Stimulated activated CD8-positive, alpha-beta memory T cell treated with anti-CD3 and anti-CD28 coated beads, Interleukin-12 subunit alpha, Interleukin-12 subunit beta, amount 100 ng/mL, for 24 hours (primary cell): ENCODE measurements around the gene FAM227B.
"Not testable (repeated sequence)": the region's sequence is repeated elsewhere in the genome, so short reads cannot be mapped to it uniquely, and the experiment has no call there.

Experiments
- DNase-seq: peaks from one replicate; pipeline ENCODE4 v3.0.0-alpha.2; 2020; ENCODE audit errors: extremely low read depth

The FAM227B gene

GRCh38 chr15:49620658-49621368 lies at the start of gene FAM227B, which contains the start of gene DTWD1:
Gene FAM227B, minus strand, starts transcription at chr15:49620818. Its CDS starts 5,647 bp downstream, at chr15:49615171.
Gene DTWD1, plus strand, starts transcription at chr15:49621048. Its CDS starts 4,120 bp downstream, at chr15:49625168.
- peak; percentile 80 for DNase-seq

DNA sequence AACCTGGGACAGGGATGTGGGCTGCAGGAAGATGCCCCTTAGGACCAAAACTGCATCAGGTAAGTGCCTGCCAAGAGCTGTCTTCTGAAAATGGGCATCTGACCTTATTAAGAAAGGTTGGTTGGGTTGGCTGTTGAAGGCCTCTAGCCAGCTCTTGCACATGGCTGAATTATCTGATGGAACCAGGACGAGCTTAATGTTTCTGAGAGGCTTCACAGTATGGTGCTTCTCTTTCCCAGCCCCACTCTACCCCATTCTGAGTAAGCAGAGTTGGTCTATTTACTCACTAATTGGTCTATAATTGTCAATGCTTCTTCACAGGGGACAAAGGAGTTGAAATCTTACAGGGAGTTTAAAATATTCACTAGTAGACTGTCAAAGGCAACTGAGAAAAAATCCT lies 48.7 kb upstream of the FAM227B start:
- DNase-seq: no peak

- not testable (repeated sequence) for DNase-seq
Measured at GRCh38 chr15:49666486-49666885, 45.9 kb upstream of the FAM227B start.

- DNase-seq: no peak
Measured at GRCh38 chr15:49664716-49665115, 44.1 kb upstream of the FAM227B start.

- DNase-seq: no peak
Measured at GRCh38 chr15:49656734-49657133, 36.1 kb upstream of the FAM227B start.

GRCh38 chr15:49652922-49653321 lies 32.3 kb upstream of the FAM227B start:
- no peak for DNase-seq

- DNase-seq: no peak
Measured at GRCh38 chr15:49650676-49651075, 30.1 kb upstream of the FAM227B start.

DNA sequence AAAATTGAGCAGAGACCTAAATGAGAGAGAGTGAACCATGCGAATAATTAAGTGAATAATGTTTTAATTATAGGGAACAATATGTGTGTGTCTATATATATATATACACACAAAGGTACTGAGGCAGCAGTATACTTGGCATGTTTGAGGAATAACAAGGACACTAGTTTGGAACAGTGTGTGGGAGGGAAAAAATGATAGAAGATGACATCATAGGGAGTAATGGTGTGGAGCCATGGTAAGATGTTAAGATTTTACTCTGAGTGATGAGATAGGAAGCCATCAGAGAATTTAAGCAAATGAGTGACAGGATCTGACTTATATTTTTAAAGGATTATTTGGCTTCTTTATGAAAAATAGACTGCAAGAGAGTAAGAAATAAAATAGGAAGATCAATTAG lies 29.4 kb upstream of the FAM227B start:
- no peak for DNase-seq

GRCh38 chr15:49646891-49647290 lies 26.3 kb upstream of the FAM227B start:
- no peak for DNase-seq

DNA sequence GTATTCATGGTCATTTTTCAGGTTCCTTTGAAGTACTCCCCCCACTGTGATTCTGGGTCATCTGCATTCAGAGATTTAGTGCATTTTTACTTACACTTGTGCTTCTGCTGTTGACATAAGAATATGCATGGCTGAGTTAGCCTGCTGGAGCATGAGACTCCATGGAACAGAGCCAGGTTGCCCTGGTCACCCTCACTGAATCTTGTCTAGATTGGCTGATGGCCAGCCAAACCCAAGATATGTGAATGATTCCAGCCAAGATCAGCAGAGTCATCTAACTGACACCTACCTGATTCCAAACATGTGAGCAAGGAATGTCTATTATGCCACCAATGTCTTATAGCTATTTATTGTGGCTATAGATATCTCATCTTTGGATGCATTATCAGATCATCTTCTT lies 25.3 kb upstream of the FAM227B start:
- DNase-seq: no peak

DNA sequence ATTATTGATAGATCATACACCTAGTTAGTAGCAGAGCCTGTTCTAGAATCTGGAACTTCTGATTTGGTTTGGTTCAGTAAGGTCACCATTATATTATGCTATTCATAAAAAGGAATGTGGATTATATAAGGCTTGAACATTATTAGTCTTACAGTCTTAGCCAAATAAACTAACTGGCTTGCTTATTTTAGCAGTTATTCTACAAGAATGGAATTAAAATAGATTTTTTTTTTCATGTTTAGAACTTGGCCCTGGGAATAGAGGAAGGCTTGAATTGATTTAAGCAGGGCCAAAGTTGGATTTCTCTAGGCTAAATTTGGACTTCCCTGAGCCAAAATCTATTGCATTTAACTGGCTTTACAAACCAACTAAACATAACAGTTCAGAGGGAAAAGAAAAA lies 24.7 kb upstream of the FAM227B start:
- no peak for DNase-seq

DNA sequence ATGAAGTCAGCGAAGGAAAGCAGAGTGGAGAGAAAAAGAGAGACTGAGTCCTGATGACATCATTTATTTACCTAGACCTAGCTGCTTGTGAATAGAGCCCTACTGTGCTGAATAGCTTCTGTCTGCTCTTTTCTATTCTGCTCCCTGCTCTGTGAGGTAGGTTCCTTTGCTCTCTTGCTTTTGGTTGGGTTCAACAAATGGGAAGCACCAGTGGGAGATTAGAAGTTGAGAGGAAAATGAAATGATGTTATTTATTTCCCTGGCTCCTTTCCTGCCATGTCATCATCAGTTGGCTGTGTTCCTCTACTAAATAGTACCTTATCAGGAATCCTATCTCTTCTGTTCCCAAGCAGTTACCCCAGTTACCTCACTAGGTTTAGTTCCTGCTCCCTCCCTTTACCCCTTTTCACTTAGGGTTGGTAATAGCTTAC lies 23.8 kb upstream of the FAM227B start:
- no peak for DNase-seq

DNA sequence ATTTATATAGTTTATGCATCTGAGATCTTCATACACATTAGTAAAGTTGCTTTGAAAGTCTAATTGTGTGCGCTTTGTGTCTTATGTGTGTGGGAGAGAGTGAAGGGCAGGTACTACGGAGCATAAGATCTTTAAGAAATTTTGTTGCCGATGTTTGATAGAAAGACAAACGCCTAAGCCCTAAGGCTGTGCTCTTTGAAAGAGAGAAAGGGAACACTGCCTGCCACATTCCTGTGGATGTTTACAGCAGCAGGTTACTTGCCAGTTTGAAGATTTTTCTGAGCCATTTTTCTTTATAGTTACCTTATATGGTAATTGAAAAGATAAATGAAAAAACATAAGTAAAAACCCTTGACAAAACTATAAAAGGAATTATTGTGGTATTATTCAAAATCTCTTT lies 17.2 kb upstream of the FAM227B start:
- DNase-seq: no peak

DNA sequence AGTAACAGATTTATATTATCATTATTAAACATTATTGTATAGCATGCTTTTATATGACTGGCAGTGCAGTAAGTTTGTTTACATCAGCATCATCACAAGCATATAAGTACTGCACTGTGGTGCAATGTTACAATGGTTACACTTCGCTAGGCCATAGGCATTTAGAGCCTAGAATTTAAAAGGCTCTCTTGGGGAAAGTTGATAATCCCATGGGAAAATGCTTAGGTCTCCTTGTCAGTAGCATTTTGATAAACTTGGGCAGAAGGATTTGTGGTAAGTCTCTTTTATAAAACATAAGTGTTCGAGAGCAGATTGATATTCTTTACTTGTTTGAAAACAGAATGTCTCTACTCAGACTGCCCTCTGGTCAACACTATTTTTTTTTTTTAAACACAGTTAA lies 7.8 kb upstream of the FAM227B start:
- DNase-seq: no peak

- no peak for DNase-seq
Measured at GRCh38 chr15:49627407-49627877, 6.8 kb upstream of the FAM227B start.

DNA sequence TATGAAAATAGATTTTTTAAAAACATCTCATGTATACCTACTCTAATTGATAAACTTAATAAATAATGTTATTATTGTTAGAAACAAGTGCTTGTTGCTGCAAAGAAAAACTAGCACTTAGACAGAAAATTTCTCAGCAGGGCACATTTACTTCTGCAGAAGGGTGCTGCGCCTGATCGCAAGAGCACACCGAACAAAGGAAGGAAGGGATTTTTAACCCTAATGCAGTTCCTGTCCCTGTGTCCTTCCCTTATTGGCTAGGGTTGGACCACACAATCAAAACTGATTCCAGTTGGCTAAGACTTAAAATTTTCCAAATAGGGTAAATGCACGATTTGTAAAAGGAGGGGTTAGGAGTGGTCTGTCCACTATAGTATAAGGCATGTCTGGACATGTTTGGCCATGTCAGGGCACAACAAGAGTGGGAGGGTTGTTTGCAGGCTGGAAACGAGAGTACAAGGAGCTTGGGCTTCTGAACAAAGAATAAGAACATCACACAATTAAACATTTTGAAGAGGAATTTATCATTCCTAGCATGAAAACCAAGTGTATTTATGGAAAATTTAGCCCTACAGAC lies 4.9 kb upstream of the FAM227B start:
- no peak for DNase-seq

DNA sequence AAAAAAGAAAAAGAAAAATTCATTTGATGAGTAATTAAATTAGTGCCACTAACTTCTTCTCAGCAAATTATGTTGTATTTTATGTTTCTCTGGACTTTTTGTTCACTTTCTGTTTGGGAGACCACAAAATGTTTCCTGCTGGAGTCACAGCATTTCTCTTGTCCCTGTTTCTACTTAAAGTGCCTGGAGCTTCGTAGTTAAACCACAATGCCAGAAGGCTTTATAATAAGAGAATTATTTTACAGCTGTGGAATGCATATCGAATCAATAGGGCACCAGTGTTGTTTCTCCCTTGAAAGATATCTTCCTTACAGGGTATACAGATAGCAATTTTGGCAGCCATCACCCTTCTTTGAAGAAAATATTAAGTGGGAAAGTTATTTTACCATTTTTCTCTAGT lies 3.4 kb upstream of the FAM227B start:
- no peak for DNase-seq

DNA sequence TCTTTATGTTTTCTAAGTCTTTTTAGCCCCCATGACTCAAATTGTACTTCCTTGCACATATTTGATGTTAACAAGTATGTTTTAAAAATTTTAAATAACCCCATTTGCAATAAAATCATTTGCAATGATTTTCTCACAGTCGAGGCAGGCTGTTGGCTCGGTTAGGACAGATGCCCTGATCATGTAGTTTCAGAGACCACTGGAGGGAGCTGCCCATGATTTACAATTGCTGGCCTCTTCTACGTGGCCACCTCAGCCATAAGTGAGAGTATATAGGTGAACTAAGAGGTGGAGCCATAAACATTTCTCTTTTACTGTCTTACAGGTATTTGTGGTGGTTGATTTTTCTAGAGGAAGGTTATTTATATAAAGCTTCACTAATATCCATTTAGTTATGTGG lies 1.9 kb upstream of the FAM227B start:
- no peak for DNase-seq

DNA sequence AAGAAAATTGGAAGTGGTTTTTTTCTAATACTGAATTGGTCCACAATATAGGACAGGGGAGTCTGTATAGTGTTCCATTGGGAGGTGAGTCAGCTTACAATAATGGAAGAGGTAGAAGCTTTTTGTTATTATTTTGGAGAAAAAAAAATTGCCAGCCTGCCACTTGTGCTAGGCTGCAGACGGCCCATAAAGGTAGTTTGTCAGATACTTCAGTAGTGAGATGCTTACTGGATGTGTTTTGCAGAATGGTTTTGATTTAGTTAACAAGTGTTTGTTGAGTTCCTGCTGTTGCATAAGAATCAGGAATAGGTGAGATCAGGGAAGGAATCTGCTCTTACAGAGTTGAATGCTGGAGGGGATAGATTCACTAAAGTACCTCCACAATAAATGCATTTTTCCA lies 1.3 kb upstream of the FAM227B start:
- DNase-seq: no peak

DNA sequence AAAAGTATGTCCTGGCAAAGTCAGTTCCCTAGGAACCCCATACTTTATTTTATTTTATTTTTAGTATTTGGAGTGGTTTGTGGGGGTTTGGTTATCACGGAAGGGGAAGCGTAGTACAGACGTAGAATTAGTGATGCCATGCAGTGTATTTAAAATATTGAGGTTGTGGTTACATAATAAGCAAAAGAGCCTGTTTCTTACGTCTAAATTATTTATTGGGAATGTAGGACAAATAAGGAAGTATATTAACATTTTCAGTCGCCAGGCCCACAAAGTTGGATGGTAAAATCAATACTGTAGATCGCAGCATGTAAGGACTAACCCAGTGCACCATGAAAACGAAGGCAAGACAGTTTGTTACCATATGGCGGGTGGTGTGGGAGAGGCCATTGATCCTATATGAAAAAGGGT lies 788 bp upstream of the FAM227B start:
- no peak for DNase-seq

DNA sequence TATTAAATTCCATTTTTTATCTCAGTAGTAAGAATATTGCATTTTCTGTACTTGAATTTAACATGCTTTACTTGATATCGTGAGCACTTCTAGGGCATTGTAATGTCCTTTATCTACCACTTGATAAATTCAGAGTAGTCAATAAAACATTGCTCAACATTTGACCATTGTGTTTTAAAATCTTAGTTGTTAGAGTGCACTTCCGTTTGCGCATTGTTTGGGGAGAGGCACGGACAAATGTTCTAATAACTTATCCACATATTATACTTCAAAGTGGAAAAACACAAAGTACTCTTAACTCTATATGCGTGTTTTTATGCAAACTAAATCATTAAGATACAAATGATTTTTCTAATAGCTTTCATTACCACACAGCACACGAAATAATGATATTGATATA lies 419 bp downstream of the FAM227B start:
- DNase-seq: no peak

DNA sequence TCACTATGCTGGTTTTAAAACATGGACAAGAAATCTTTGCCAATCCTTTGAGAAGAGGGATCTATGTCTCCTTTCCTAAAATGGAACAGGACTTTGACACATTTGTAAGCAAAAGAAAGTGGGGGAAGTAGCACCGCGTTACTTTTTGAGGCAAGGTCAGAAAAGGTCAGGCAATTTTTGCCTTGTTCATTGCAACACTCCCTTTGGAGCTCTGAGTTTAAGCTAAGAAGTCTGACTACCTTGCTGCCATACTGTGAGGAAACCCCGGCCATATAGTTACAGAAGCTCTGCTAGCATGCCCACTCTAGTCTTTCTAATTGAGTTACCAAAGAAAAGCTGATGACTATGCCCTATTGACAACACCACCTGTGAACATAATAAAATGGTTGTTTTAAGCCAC lies 1.4 kb downstream of the FAM227B start:
- no peak for DNase-seq

- not testable (repeated sequence) for DNase-seq
Measured at GRCh38 chr15:49612240-49612639, 8.4 kb downstream of the FAM227B start.
